ENCODE measurements around the gene EGFL8. TPM values are rescaled to one million over a fixed set of nuclear protein-coding genes. Genes with fewer than 3 reads are reported as not detected.
A peak's percentile ranks its signal among the peaks of the same experiment; 100 is the strongest.
"Not testable (repeated sequence)": the region's sequence is repeated elsewhere in the genome, so short reads cannot be mapped to it uniquely, and the experiment has no call there.

EGFL8 gene
- total RNA-seq, 1 donor from 2014 or later = 13.3 TPM

DNA sequence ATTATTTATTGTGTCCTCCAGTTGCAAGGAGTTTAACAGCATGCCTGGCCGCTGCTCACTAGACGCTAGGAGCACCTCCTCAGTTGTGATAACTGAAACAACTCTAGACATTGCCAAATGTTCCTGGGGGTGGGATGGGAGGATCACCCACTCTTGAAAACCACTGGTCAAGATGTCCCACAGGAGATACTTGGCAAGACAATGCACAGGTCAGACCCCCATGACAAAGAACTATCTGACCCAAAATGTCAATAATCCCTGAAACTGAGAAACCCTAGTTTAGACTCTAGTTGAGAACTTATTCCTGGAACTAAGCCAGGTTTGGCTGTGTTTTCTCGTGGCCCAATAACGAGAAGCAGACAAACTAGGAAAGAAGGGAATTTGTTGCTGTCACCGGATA lies 24.8 kb upstream of the EGFL8 start:
- no peaks in the 10 kb centered on the region for H3K27me3 ChIP-seq
- no peak overlapping the region for H3K4me3 ChIP-seq
- DNase-seq (ENCODE audit: extremely low spot score in 2 of 2) = no peak
- H3K27ac ChIP-seq = no peak overlapping the region
- TF ChIP-seq, protein P1, sequence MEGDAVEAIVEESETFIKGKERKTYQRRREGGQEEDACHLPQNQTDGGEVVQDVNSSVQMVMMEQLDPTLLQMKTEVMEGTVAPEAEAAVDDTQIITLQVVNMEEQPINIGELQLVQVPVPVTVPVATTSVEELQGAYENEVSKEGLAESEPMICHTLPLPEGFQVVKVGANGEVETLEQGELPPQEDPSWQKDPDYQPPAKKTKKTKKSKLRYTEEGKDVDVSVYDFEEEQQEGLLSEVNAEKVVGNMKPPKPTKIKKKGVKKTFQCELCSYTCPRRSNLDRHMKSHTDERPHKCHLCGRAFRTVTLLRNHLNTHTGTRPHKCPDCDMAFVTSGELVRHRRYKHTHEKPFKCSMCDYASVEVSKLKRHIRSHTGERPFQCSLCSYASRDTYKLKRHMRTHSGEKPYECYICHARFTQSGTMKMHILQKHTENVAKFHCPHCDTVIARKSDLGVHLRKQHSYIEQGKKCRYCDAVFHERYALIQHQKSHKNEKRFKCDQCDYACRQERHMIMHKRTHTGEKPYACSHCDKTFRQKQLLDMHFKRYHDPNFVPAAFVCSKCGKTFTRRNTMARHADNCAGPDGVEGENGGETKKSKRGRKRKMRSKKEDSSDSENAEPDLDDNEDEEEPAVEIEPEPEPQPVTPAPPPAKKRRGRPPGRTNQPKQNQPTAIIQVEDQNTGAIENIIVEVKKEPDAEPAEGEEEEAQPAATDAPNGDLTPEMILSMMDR (IDR thresholded peaks at IDR 0.05) = no peak
- TF ChIP-seq POLR2AphosphoS5 (IDR thresholded peaks at IDR 0.05; ENCODE audit: insufficient read depth in 1 of 2, low read depth in 1 of 2) (no peak), POLR2A (IDR thresholded peaks at IDR 0.05) (no peak)
- H3K4me1 ChIP-seq = no peaks in the 10 kb centered on the region
- intact Hi-C loops (cut with DNase I) = no loop called here
- H3K36me3 ChIP-seq = no peaks in the 10 kb centered on the region
- no peaks in the 10 kb centered on the region for H3K9me3 ChIP-seq

DNA sequence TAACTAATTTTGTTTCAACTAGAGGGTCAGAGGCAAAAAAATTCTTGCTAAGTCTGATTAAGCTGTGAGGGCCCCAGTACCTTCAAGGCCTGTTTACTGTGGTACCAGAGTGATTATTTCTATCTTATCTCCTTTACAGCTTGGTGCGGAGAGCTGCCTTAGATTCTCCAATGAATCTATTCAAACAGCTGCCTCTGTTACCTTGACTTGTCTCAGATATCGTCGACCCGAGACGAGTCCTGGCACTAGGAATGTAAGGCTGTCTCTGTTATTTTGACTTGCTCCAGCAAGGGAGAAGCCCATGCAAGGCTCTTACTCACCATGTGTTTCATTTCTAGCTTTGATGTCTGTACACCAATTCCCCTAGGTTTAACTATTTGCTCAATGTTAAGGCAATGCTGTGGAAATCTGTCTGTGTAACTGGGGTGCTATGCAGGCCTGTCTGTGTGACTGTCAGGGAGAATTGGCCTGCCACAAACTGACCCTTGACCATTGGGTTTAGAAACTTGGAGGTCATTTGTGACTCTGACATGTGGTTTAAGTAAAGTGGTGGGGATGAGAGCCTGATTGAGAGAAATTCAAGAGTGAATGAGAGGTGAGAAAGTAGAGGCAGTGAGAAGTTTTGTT lies 23.9 kb upstream of the EGFL8 start:
- no peak for TF ChIP-seq POLR2A (IDR thresholded peaks at IDR 0.05)
- TF ChIP-seq, protein P1 (IDR thresholded peaks at IDR 0.05) = no peak
- no peak for TF ChIP-seq POLR2AphosphoS5 (IDR thresholded peaks at IDR 0.05; ENCODE audit: insufficient read depth in 1 of 2, low read depth in 1 of 2)
- Histone ChIP-seq H3K27ac (no peak overlapping the region), H3K36me3 (no peaks in the 10 kb centered on the region), H3K4me1 (no peaks in the 10 kb centered on the region), H3K9me3 (no peaks in the 10 kb centered on the region), H3K27me3 (no peaks in the 10 kb centered on the region), H3K4me3 (no peak overlapping the region)
- DNase-seq (ENCODE audit: extremely low spot score in 2 of 2) = no peak
- intact Hi-C loops (cut with DNase I) = no loop called here

DNA sequence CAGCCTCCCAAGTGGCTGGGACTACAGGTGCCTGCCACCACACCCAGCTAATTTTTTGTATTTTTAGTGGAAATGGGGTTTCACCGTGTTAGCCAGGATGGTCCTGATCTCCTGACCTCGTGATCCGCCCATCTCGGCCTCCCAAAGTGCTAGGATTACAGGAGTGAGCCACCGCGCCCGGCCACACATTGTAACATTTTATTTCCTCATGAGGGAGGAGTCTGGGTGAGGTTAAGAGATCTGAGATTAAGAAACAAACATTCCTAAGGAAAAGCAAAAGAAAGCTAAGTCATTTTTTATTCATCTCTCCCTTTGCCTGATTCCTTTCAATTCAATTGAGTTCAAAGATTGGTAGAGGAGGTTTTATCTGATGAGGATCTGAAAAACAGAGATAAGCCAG lies 20.2 kb upstream of the EGFL8 start:
- H3K4me1 ChIP-seq; intact Hi-C loops (cut with DNase I); DNase-seq (ENCODE audit: extremely low spot score in 2 of 2); H3K36me3 ChIP-seq; H3K27me3 ChIP-seq; H3K27ac ChIP-seq; H3K9me3 ChIP-seq; H3K4me3 ChIP-seq: not testable (repeated sequence)
- TF ChIP-seq POLR2AphosphoS5 (IDR thresholded peaks at IDR 0.05; ENCODE audit: insufficient read depth in 1 of 2, low read depth in 1 of 2) = peak in 1 of 2 donors; percentile 24

DNA sequence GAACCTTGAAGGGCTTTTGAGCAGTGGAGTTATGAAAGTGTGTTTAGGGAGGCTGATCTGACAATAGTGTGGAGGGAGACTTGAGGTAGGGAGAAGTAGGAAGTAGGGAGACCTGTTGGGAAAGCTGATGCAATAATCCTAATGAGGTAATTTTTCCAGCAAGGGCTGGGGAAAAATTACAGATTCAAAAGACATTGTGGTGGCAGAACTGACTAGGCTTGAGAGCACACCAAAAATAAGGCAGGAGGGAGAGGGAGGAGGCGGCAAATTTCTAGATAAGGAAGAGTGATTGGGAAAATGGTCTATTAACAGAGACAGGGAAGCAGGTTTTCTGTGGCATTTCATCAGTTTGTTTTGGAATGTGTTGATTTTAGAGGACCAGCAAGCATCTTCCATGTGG lies 18.1 kb upstream of the EGFL8 start:
- TF ChIP-seq POLR2A (IDR thresholded peaks at IDR 0.05) = no peak
- H3K27ac ChIP-seq = no peak overlapping the region
- H3K27me3 ChIP-seq = no peaks in the 10 kb centered on the region
- H3K36me3 ChIP-seq = peaks cover 0 to 6% of the 10 kb centered on the region in 2 donors
- peaks cover 13% of the 10 kb centered on the region for H3K4me1 ChIP-seq
- no peaks in the 10 kb centered on the region for H3K9me3 ChIP-seq
- DNase-seq (ENCODE audit: extremely low spot score in 2 of 2) = no peak
- intact Hi-C loops (cut with DNase I) = no loop called here
- no peak overlapping the region for H3K4me3 ChIP-seq

DNA sequence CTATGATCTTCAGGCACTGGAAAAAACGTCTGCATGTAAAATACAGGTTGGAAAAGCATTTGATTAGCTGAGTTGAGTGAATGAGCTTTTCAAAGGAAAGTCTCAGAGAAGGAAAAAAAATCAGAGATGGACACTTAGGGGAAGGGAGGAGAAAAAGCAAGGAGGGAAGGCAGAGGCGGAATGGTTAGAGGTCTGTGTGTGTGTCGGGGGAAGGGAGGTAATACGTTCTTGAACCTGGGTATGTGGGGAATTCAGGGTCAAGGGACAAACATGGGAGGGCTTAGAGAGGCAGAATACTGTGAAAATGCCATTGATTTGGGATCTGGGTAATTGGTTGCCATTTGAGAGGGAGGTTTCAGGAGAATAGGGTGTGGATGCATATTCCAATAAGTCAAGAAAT lies 17.7 kb upstream of the EGFL8 start:
- Histone ChIP-seq H3K36me3 (peaks cover 0 to 6% of the 10 kb centered on the region in 2 donors), H3K27me3 (no peaks in the 10 kb centered on the region), H3K9me3 (no peaks in the 10 kb centered on the region), H3K27ac (no peak overlapping the region), H3K4me3 (no peak overlapping the region), H3K4me1 (peaks cover 16% of the 10 kb centered on the region)
- intact Hi-C loops (cut with DNase I) = no loop called here
- TF ChIP-seq POLR2A (IDR thresholded peaks at IDR 0.05) (no peak), POLR2AphosphoS5 (IDR thresholded peaks at IDR 0.05; ENCODE audit: insufficient read depth in 1 of 2, low read depth in 1 of 2) (no peak)
- TF ChIP-seq, protein P1 (IDR thresholded peaks at IDR 0.05) = no peak
- DNase-seq (ENCODE audit: extremely low spot score in 2 of 2) = no peak

DNA sequence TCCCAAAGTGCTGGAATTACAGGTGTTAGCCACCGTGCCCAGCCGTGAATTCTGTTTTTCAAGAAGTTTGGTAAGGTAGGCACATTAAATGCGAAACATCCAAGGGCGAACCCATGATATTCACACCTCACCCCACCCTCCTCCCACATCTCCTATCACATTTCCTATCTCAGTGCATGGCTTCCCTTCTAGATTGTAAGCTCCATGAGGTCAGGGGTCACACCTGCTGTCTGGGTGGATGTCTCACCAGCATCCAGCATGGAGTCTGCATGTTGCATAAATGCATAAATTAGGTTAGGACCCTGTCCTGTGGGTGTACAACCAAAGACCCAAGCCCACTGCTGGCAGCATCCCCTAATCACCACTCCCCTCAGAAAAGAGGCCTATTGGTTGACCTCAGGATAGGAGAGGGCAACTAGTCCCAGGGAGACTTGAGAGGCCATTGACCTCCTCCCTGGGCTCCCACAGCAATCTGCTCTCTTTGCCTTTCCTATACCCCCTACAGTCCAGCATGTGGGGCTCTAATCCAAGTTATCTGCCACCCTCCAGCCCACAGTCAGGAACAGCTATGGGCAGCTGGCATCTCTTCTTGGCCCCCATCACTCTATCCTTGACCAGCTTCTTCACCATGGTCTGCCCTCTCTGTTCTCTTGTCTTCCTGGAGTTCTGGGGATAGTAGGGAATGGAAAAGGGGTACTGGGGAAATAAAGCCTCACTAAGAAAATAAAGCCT lies 16.8 kb upstream of the EGFL8 start:
- Histone ChIP-seq H3K4me1 (peaks cover 22% of the 10 kb centered on the region), H3K27ac (no peak overlapping the region), H3K27me3 (no peaks in the 10 kb centered on the region), H3K9me3 (no peaks in the 10 kb centered on the region), H3K4me3 (no peak overlapping the region), H3K36me3 (peaks cover 0 to 6% of the 10 kb centered on the region in 2 donors)
- no peak for DNase-seq (ENCODE audit: extremely low spot score in 2 of 2)
- intact Hi-C loops (cut with DNase I) = no loop called here
- TF ChIP-seq, protein P1 (IDR thresholded peaks at IDR 0.05) = no peak
- TF ChIP-seq POLR2AphosphoS5 (IDR thresholded peaks at IDR 0.05; ENCODE audit: insufficient read depth in 1 of 2, low read depth in 1 of 2) (no peak), POLR2A (IDR thresholded peaks at IDR 0.05) (no peak)
